Measurements from ENCODE around the gene FAM24B.
A peak's percentile ranks its signal among the peaks of the same experiment; 100 is the strongest.
"Not testable (repeated sequence)": the region's sequence is repeated elsewhere in the genome, so short reads cannot be mapped to it uniquely, and the experiment has no call there.

Gene FAM24B

DNA sequence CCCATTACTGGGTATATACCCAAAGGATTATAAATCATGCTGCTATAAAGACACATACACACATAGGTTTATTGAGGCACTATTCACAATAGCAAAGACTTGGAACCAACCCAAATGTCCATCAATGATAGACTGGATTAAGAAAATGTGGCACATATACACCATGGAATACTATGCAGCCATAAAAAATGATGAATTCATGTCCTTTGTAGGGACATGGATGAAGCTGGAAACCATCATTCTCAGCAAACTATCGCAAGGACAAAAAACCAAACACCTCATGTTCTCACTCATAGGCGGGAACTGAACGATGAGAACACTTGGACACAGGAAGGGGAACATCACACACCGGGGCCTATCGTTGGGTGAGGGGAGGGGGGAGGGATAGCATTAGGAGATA, 21.3 kb downstream of the FAM24B start:
- DNase-seq (ENCODE audit: low read depth): not testable (repeated sequence)

DNA sequence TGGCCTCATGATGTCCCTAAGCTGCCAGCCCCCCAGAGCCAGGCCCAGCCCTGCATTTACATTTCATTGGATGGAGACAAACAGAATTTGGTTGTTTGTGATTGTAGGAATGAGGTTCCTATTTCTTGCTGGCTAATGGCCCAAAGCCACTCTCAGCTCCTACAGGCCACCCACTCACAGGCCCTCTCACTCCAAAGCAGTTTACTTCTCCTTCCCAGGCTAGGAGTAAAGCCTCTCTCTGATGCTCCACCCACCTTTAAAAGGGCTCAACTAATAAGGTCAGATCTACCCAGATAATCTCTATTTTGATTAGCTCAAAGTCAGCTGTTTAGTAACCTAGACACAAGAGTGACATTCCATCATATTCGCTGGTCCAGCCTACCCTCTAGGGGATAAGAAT, 22.5 kb downstream of the FAM24B start:
- DNase-seq (ENCODE audit: low read depth): no peak

DNA sequence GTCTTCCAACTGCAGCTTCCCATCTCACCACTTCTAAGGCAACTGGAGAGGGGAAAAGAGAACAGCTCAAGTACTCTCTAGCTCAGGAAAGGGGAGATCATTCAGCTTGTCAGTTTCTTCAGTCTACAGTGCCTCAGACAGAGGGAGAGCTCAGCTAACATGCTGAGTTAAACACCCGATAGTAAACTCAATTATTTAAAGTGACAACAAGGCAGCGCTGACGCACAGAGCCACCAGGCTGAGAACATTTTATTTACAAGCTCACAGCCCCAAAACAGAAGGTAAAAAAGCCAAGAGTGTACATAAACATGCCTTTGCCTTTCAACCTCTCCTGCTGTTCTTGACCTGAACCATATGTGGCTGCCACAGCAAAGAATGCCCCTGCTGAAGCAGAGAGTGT, 23.6 kb downstream of the FAM24B start:
- no peak for DNase-seq (ENCODE audit: low read depth)

DNA sequence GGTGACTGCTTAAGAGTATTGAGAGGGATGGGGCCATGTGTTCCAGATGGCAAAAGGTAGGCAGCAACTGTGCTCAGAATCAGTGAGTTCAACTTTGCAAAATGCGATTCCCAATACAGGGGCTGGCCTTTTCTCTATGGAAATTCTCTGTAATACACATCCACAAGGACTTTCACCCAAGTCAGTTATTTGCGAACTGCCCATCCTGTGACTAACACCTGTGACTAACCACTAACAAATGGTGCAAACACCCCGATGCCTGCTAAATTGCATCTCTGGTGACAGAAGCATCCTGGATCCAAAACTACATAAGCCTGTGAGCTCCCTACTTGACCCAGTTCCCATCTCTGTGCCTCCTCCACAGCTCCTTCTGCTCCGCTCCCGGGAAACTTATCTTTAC, 24.7 kb downstream of the FAM24B start:
- DNase-seq (ENCODE audit: low read depth): peak; percentile 96

DNA sequence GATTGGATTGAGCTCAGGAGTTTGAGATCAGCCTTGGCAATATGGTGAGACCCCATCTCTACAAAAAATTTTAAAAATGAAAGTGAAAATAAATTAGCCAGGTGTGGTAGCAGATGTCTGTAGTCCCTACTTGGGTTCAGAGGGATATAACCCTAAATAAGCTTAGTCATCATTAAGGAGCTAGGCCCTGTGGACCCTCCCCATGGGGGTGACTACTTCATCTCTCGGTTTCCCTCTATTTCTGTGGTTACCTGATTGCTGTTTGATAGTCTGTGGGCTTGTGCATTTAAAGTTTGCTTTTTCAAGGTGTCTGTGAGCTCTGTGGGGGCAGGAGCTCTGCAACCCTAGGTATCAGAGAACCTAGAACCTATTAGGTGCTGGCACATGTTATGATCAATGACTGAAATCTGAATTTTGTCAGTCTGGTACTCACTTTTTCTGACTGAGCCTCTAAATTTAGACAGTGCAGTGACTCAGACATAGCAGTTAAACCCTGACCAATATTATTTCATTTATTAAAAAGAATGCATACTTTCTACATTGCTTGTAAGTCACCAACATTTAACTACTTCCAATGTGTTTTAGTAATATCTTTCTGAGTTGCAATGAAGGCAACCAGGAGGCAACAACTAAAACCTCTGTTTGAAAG, 25.6 kb downstream of the FAM24B start:
- peak; percentile 36 for DNase-seq (ENCODE audit: low read depth)

DNA sequence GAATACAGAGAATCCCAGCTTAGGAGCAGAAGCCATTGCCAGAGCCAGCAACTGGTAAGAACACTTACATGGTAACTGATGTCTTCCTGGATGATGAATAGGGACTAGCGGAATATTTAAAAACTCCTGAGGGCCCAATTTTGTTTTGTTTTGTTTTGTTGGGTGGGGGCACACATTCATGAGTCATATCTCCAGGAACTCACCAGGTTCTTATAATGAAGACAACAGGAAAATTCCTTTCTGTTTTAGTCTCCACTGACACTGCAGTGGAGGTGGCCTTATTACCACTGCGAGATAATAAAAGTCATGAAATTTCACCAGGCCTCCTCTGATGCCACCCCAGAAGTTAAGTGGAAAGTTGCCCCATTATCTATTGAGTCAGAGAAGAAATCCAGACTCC, 27.1 kb downstream of the FAM24B start:
- DNase-seq (ENCODE audit: low read depth): no peak

DNA sequence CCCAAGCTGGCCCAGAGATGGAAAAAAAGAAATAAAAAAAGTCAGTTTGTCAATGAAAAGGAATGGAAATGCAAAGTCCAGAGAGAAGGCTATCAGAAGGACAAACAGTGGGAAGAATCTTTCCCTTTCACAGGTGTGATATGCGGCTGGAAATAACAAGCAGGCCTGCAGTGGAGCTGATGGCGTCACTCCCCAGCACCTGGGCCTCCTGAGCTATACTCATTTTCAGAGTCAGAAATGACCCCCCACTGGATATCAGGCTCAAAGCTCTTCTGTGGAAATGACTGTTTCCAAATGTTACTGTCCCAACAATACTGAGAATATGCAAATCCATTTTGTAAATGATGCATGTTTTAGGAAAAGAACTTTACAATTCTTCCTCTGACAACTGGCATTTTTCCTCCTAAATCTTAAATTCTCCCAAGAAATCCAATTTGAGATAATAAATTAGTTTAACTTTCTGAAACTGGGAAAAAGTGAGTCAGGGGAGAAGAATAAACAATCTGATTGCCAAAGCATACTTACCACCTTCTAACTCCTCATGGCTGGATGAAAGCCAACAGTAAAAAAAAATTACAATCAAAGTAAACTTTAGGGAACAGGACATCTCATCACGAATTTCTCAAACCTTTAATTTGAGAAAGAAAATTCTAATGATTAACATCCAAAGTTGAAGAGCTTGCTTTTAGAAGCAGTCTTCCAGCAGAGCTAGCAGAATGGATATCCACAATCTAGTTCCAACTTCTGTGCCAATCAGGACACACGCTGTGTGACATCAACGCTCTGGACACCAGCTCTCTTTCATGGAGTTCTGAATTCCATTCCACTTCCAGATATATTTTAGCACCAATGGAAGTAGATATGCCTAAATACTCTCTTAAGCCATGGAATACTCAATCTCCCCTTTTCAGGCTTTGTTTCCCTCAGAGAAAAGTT, 28.4 kb downstream of the FAM24B start:
- no peak for DNase-seq (ENCODE audit: low read depth)

DNA sequence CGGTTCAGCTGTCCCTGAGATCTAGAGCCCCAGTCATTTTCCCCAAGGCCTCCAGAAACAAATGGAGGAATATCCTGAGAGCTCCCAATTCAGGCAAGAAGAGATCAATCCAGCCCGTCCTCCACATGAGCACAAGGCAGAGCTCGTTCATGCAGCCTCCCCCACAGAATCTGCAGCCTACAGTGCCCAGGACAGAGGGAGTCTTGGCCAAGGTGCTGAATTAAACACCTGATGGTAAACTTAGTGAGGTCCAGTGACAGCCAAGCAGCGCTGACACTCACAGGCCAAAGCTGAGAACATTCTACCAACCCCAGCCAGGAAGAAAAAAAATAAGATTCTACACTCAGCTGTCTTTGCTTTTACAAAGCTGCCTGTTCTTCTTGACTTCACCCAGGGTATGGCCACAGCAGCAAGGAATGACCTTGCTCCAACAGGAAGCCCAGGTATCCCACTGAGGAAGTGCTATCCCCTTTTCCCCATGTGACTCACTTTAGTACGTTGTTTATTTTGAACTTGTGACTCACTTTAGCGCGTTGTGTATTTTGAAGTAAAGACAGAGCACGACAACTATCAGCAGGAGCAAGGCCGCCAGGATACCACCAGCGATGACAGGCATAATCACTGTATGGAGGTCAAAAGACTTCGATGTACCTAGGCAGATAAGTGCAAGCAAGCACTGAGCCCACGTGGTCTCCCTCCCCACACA, 29.3 kb downstream of the FAM24B start:
- no peak for DNase-seq (ENCODE audit: low read depth)

DNA sequence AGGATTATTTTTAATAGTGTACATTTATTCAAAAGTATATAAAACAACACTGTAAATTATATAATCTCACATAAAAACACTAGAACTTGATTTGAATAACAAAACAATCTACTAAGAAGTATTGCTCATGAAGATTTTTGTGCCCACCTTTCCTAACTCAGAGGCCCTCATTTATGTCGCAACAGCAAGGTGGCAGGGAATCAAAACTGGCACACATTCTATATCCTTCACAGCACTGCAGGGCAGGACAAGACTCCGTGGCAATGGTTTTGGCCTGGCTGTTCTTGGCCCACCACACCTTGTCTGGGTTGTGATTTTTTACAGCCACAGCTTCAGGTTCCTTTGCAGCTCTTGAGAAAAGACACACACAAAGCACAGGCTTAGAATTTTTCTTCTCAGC, 30.3 kb downstream of the FAM24B start:
- DNase-seq (ENCODE audit: low read depth): no peak

DNA sequence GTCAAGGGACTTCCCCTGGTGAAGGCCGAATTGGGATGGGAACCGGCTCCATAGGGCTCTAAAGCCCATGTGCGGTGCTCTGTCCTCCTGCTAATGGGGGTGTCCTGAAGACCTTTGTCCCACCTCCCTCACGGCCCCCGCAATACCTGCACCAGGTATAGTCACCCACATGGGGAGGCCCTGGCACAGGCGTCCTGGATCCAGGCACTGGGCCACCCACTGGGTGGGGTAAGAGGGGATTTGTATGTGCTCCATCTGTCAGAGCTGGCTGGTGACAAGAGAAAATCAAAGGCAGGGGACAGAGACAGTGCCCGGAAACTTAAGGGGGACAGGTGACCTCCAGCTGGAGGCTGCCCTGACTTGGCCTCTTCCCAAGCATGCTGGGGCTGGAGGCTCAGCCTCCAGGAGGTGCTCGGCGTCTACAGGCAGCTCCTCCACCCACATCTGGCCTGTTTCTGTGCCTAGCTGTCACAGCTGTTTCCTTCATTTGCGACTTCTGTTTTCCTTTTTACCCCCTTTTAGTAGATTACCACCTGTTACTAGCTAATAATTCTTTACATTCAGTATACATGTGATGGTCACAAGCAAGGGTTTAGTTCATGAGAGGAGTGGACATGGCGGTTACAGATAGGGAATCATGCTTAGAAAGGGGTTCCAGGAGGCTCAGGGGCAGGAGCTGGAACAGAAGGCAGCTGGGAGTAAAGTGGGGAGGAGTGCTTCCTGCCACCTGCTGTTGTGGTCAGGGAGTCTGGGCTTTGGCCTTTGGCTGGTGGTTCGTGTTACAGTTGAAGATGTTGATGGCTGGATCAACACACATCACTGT, 31.4 kb downstream of the FAM24B start:
- no peak for DNase-seq (ENCODE audit: low read depth)

DNA sequence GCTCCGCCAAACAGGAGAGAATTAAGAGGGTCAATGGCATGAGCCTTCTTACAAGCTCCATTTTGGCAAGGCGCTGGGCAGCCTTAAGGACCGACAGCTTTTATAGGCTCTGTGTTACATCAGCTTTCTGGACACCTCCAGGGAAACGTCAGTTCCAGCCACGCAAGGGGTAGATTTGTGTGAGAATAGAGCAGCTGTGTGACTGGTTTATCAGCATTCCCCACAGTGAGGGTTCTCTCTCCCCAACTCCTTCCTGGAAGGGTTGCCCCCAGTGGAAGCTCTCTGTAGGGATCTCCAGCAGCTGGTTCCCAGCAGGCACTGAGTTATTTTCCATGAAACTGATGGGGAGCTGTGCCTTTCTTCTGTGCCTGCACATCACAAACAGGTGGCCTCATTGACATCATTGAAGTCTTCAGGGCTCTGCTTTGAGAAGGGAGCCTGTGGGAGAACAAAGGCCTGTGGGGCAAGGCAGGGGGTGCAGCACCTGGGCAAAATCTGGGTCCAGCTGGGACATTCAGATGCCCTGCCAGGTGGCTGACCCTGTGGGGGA, 33.5 kb downstream of the FAM24B start, which contains the start of gene CUZD1:
CUZD1 (minus strand) TSS at position 75 of the 550 bp plus-strand sequence; CDS start at position 61, 14 bp downstream.
- DNase-seq (ENCODE audit: low read depth): no peak

DNA sequence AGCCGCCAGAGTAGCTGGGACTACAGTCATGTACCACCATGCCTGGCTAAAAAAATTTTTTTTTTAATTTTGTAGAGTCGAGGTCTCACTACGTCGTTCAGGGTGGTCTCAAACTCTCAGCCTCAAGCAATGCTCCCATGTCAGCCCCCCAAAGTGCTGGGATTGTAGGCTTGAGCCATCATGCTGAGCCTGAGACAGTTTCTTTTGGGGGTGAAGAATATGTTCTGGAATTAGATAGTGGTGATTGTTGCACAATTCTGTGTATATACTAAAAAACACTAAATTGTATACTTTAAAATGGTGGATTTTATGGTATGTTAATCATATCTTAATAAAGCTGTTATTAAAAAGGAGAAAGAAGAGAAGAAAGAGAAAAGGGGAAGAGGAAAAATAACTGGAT, 35.2 kb downstream of the FAM24B start:
- no peak for DNase-seq (ENCODE audit: low read depth)

DNA sequence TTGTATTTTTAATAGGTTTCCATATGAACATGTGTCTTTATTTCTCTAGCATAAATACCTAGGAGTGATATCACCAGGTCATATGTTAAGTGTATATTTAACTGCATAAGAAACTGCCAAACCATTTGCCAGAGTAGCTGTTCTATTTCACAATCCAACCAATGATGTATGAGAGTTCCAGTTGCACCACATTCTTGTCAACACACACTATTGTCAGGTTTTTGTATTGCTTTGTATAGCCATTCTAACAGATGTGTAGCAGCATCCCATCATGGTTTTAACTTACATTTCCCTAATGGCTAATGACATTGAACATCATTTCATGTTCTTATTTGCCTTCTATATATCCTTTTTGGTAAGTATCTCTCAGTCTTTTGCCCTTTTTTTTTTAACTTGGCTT, 37.8 kb downstream of the FAM24B start:
- DNase-seq (ENCODE audit: low read depth): no peak

DNA sequence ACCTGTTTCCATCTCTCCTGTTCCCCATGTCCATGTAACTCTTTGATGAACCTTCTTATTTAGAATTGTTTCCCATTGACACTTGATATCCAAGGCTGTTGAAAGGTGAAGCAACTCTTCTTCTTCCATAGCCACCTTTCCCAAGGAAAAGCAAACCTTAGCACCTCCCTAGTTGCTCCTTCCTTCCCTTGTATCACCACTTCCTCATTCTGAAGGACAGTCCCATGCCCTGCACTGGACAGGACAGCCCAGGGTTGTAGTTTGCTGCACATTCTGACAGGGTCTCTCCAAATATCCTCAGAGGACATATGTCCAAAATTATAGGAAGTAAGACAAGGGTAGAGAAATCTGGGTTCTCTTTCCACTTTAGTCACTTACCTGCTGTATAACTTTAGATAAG, 39.9 kb downstream of the FAM24B start:
- no peak for DNase-seq (ENCODE audit: low read depth)

DNA sequence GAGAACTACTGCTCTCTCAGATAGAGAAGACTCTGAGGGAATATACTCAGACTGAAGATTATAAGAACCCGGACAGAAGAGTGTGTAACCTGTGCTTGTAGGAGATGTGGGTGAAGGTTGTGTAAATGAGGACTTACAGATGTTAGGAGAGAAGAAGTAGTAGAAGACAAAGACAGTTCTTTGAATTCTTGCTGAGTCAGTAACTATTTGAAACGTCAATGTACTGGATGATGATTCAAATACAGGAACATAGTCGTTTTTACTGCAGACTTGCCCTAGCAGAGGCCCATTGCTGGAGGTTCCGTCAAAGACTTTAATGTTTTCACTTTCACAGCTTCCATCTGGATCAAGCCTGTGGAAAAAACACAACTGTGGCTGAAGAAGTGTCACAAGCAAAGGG, 40.5 kb downstream of the FAM24B start:
- DNase-seq (ENCODE audit: low read depth): no peak

DNA sequence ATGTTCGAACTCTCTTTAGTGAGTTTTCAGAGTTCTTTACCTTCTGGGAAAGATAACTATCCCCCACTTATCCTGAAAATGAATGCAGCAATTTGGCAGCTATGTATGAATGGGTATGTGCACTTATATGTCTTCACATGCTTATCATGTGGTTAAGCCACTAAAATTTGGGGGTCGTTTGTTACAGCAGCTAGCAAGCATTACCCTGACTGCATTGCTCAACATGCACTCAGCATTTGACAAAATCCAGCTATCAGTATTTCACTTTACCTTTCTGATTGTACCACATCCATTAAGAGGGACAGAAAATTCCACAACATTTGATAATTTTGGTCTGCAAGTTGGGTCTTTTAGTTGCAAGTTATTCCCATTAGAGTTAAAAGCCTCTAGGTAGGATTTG, 43.5 kb downstream of the FAM24B start:
- no peak for DNase-seq (ENCODE audit: low read depth)

DNA sequence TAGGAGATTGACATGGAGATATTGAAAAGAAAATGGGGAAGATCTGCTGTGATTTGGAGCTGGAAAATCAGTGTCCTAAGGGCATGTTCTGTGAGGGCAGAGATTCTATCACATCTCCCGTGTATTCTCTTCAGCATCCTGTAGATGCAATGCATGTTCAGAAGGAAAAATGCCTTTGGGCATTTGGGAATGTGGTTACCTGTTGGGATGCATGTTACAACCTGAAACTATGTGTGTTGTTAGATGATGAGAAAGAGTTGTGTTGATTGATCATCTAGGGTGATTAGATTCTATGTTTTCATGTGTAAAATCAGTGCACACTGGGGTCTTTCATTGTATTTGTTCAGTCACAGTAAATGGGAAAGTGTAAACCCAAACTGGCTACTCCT, 48.4 kb downstream of the FAM24B start:
- DNase-seq (ENCODE audit: low read depth): no peak

DNA sequence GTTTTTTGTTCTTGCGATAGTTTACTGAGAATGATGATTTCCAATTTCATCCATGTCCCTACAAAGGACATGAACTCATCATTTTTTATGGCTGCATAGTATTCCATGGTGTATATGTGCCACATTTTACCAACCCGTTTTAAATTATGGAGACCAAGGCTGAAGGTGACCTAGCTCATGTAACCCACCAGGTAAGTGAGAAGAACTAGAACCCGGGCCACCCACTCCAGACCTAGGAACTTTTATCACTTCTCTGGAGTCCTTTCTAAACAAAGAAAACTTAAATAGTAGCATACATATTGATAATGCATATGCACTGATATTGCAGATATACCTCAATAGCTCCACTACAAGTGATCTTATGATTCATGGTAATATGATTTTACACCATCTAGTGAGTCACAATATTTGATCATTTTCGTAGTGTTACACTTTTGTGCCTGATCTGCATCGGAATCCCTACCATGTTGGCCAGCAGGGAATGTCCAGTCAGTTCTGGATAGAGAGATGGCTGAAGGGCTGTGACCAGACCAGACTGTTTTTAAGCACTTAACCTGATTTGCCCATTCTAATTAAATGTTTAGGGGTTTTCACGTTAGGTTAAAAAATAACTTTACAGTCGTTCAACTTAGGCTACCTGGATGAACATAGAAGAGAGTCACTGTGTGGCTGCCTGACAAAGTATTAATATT, 49.0 kb downstream of the FAM24B start:
- DNase-seq (ENCODE audit: low read depth): no peak

DNA sequence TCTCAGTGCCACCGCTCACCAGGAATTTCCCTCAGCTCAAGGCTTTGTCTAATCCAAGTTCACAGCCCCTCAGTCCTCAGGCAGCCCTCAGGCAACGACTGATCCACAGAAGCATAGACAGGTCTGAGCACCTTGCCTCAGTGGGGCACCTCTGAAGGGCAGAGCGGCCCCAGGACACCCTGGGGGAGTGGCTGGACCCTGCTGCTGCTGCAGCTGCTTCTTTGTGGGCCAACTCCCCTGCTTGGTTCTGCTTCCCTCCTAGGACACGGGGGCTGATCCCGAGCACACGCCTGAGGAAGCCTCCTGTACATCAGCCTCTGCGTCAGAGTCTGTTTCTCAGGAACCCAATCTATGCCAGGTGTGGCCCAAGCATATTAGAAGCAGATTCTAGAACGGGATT, 49.9 kb downstream of the FAM24B start:
- DNase-seq (ENCODE audit: low read depth): no peak

DNA sequence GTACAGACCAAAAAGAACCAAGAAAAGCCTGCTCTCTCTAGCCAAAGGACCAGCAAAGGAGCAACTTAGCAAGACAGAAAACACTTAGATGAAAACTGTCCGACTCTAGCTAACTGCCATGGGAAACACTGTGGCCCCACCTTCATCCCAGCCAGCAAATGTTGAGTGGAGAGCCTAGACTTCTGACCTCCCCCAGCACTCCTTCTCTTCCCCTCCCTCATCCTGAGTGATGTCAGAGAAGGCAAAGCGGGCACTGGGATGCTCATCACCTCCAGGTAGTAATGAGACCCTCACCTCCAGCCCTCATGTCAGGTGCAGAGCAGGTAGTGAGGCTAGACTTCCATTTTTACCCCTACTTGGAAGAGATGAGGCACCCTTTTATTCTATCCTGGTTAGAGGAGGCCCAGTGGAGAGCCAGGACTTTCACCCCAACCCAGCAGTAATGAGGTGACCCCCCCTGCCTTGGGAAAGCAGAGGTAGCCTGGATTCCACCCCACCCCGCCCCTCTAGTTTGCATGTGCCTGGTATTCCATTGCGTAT, 50.6 kb downstream of the FAM24B start:
- DNase-seq (ENCODE audit: low read depth): no peak

DNA sequence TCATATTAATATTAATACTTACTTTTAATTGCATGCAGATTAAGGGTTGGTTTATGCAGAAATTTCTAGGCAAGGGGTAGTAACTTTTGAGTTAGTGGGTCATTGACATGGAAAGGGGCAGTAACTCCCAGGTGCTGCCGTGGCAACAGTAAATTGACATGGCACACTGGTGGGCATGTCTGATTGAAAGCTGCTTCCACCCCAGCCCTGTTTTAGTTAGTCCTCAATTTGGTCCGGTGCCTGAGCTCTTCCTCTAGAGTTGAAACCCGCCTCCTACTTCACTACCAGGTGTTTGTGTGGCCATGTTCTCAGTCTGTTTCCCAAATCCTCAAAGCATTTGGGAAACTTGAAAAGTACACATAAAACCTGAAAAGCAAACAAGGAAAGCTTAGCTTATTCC, 52.1 kb downstream of the FAM24B start:
- no peak for DNase-seq (ENCODE audit: low read depth)

Measured in HS-5 (cell line).